Keratinocyte (primary cell): ENCODE results near the gene LCE3B. TPM values are rescaled to one million over a fixed set of nuclear protein-coding genes. Genes with fewer than 3 reads are reported as not detected.

Source experiments
- DNase-seq: peaks from one replicate; pipeline ENCODE4 v3.0.0-alpha.2; 2011; ENCODE audit warnings: low read depth, missing footprints, low spot score
- FAIRE-seq: peaks from 2 replicates; lab custom pipeline; 2011; peaks lifted over from hg19 to GRCh38; lab: Jason Lieb, UNC
- H2AFZ ChIP-seq: 2 replicates; pipeline ENCODE4 v1.6.0; 2012; ENCODE audit warnings: low read length, control low read depth, inconsistent platforms; ENCODE audit not compliant: control insufficient read depth
- H3K27ac ChIP-seq: 2 replicates; pipeline ENCODE4 v1.5.1; 2011; ENCODE audit warnings: low read length; ENCODE audit not compliant: control insufficient read depth, insufficient read depth
- H3K27me3 ChIP-seq: 3 replicates; pipeline ENCODE4 v1.6.0; 2011; ENCODE audit warnings: low read length; ENCODE audit not compliant: control insufficient read depth, insufficient read depth; ENCODE audit errors: extremely low read depth
- H3K36me3 ChIP-seq, 2 experiments: 2 replicates in 1 of 2; 3 replicates in 1 of 2; pipeline ENCODE4 v1.5.1; 2011; ENCODE audit warnings: low read length in 2 of 2, mild to moderate bottlenecking in 1 of 2; ENCODE audit not compliant: control insufficient read depth in 2 of 2, insufficient read depth in 2 of 2; ENCODE audit errors: extremely low read depth in 1 of 2
- H3K4me1 ChIP-seq: 3 replicates; pipeline ENCODE4 v1.5.1; 2011; ENCODE audit warnings: low read length; ENCODE audit not compliant: control insufficient read depth, insufficient read depth; ENCODE audit errors: extremely low read depth
- H3K4me2 ChIP-seq: 3 replicates; pipeline ENCODE4 v1.6.0; 2011; ENCODE audit warnings: low read depth, low read length; ENCODE audit not compliant: control insufficient read depth, insufficient read depth; ENCODE audit errors: extremely low read depth
- H3K4me3 ChIP-seq, 3 experiments: fragments of 200-600 bp in 1 of 3; sonication (generic) in 1 of 3; 2 replicates in 2 of 3; 3 replicates in 1 of 3; pipeline ENCODE4 v1.5.1; 2011 to 2016; ENCODE audit warnings: low read length in 3 of 3, mild to moderate bottlenecking in 3 of 3, control low read depth in 2 of 3, inconsistent platforms in 1 of 3, low read depth in 1 of 3, mixed read lengths in 1 of 3, mixed run types in 1 of 3, moderate library complexity in 1 of 3; ENCODE audit not compliant: control insufficient read depth in 2 of 3, insufficient read depth in 2 of 3; ENCODE audit errors: extremely low read depth in 1 of 3
- H3K79me2 ChIP-seq: 2 replicates; pipeline ENCODE4 v1.6.0; 2012; ENCODE audit warnings: low read length; ENCODE audit not compliant: control insufficient read depth, insufficient read depth
- H3K9ac ChIP-seq: 3 replicates; pipeline ENCODE4 v1.6.0; 2011; ENCODE audit warnings: low read length; ENCODE audit not compliant: control insufficient read depth, insufficient read depth; ENCODE audit errors: extremely low read depth
- H3K9me1 ChIP-seq: 3 replicates; pipeline ENCODE4 v1.6.0; 2011; ENCODE audit warnings: low read length; ENCODE audit not compliant: control insufficient read depth, insufficient read depth; ENCODE audit errors: extremely low read depth
- H3K9me3 ChIP-seq: 2 replicates; pipeline ENCODE4 v1.5.1; 2012; ENCODE audit warnings: low read depth, low read length; ENCODE audit not compliant: control insufficient read depth
- H4K20me1 ChIP-seq: 3 replicates; pipeline ENCODE4 v1.6.0; 2011; ENCODE audit warnings: low read length; ENCODE audit not compliant: control insufficient read depth, insufficient read depth; ENCODE audit errors: extremely low read depth
- CTCF ChIP-seq, 3 experiments: IDR thresholded peaks in 1 of 3; conservative IDR thresholded peaks in 1 of 3; optimal IDR thresholded peaks in 1 of 3; 2 replicates in 2 of 3; 3 replicates in 1 of 3; pipeline versions ENCODE3 to v1.5.1; 2011; ENCODE audit warnings: low read length in 3 of 3, mild to moderate bottlenecking in 3 of 3, moderate library complexity in 2 of 3, control low read depth in 1 of 3, inconsistent platforms in 1 of 3; ENCODE audit not compliant: insufficient read depth in 2 of 3; ENCODE audit errors: extremely low read depth in 1 of 3
- EZH2 ChIP-seq: IDR thresholded peaks from one replicate; pipeline ENCODE4 v1.6.1; 2012; ENCODE audit warnings: inconsistent platforms, mild to moderate bottlenecking, low read length, moderate library complexity
- dilution Hi-C: fragments of 300-500 bp; cut with MboI; formaldehyde crosslinking; loops from one replicate; pipeline ENCODE4 v1.7.0; 2020; ENCODE audit warnings: low sequenced_read_pairs; ENCODE audit not compliant: extremely low pct_ligation_motif_present
- polyA minus RNA-seq, 3 experiments: library from RNA; depleted of rRNA, polyadenylated mRNA; stranded (reverse); fragments of >200 nt; gene quantifications; 1 replicate in 1 of 3; 2 replicates in 1 of 3; 3 replicates in 1 of 3; pipeline ENCODE4 v1.2.3, GENCODE V29; 2011
- polyA plus RNA-seq, 5 experiments: library from polyadenylated mRNA; depleted of rRNA in 3 of 5; stranded (reverse) in 3 of 5; stranded (forward) in 1 of 5; unstranded in 1 of 5; fragments of >200 nt; gene quantifications; 1 replicate in 1 of 5; 2 replicates in 3 of 5; 3 replicates in 1 of 5; pipeline versions ENCODE4 v1.2.1 to v1.2.3, GENCODE V29; 2011 to 2012; ENCODE audit warnings: missing spikeins in 2 of 5, low read depth in 1 of 5, low replicate concordance in 1 of 5

The LCE3B gene
- polyA plus RNA-seq (not detected in 3 replicates), polyA minus RNA-seq (not detected in 3 replicates)
- polyA plus RNA-seq (2011; ENCODE audit: low read depth) = not detected
- polyA plus RNA-seq (2011; cell fraction: cytosol; rRNA removed) = not detected in 2 replicates
- not detected in 2 replicates for polyA plus RNA-seq (2011; cell fraction: nucleus; rRNA removed)
- polyA plus RNA-seq (2012; ENCODE audit: low replicate concordance) = not detected in 2 replicates
- polyA minus RNA-seq (2011; cell fraction: cytosol; rRNA and poly(A)+ RNA removed) = not detected
- polyA minus RNA-seq (2011; cell fraction: nucleus; rRNA and poly(A)+ RNA removed) = not detected in 2 replicates

GRCh38 chr1:152613511-152613910 is at the start of gene LCE3B:
Gene LCE3B (plus strand): TSS chr1:152613811. CDS start chr1:152613811, 0 bp downstream.
- Histone ChIP-seq H3K9me3 (peaks cover 5% of the 10 kb centered on the region), H3K9ac (no peak within 1 kb of the TSS), H3K4me3 (no peak within 1 kb of the TSS), H3K79me2 (no peaks in the 10 kb centered on the region), H3K27me3 (peaks cover 6% of the 10 kb centered on the region), H2AFZ (no peak within 1 kb of the TSS), H3K9me1 (no peaks in the 10 kb centered on the region), H3K27ac (no peak within 1 kb of the TSS), H3K36me3 (no peaks in the 10 kb centered on the region), H4K20me1 (no peaks in the 10 kb centered on the region), H3K4me2 (no peak within 1 kb of the TSS), H3K4me1 (no peaks in the 10 kb centered on the region)
- FAIRE-seq (no peak), DNase-seq (no peak)
- dilution Hi-C loops = no loop called here
- TF ChIP-seq EZH2 (no peak), CTCF (optimal IDR thresholded peaks at IDR 0.05 in 1 of 3, IDR thresholded peaks at IDR 0.05 in 1 of 3, conservative IDR thresholded peaks at IDR 0.05 in 1 of 3; ENCODE audit: extremely low read depth in 1 of 3, insufficient read depth in 2 of 3, low read length in 3 of 3) (no peak)

GRCh38 chr1:152565115-152565514 is 48.5 kb upstream of the LCE3B start:
- Histone ChIP-seq H3K4me1 (peaks cover 12% of the 10 kb centered on the region), H3K9me1 (no peaks in the 10 kb centered on the region), H3K9me3 (peaks cover 2% of the 10 kb centered on the region), H3K27ac (no peak overlapping the region), H3K27me3 (no peaks in the 10 kb centered on the region), H2AFZ (no peak overlapping the region), H4K20me1 (no peaks in the 10 kb centered on the region), H3K36me3 (no peaks in the 10 kb centered on the region), H3K4me2 (no peak overlapping the region), H3K9ac (no peak overlapping the region), H3K79me2 (no peaks in the 10 kb centered on the region), H3K4me3 (no peak overlapping the region)
- DNase-seq (no peak), FAIRE-seq (no peak)
- TF ChIP-seq EZH2 (no peak), CTCF (optimal IDR thresholded peaks at IDR 0.05 in 1 of 3, IDR thresholded peaks at IDR 0.05 in 1 of 3, conservative IDR thresholded peaks at IDR 0.05 in 1 of 3; ENCODE audit: extremely low read depth in 1 of 3, insufficient read depth in 2 of 3, low read length in 3 of 3) (no peak)
- dilution Hi-C loops = no loop called here
